H54 (cell line): ENCODE measurements around the gene C1QL2.

Experiments
- DNase-seq: peaks from one replicate; pipeline ENCODE4 v3.0.0; 2011; ENCODE audit warnings: low spot score, mixed read lengths; ENCODE audit not compliant: insufficient read length
- FAIRE-seq: peaks from 3 replicates; lab custom pipeline; 2011; peaks lifted over from hg19 to GRCh38; lab: Jason Lieb, UNC
- POLR2A ChIP-seq: IDR thresholded peaks from 2 replicates; pipeline ENCODE4 v1.6.1; 2011; ENCODE audit warnings: low read depth, mild to moderate bottlenecking, low read length

Gene C1QL2

DNA sequence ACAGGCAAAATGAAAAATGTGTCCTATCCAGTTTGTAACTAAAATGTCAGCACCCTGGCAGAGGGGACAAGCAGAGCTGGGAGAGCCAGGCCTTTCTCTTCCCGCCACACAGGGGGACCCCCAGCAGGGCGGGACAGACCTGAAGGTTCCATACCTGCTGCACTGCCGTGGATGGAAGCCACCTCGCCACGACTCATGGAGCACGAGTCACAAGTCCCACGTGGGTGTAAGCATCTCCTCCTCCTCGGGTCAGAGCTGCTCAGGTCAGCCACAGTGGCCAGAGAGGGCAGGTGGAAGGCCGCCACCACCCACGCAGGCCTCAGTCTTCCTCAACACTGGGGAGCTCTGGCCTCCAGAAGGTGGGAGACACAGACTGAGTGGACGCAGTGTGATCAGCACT lies 21.0 kb downstream of the C1QL2 start:
- no peak for DNase-seq
- no peak for FAIRE-seq
- no peak for TF ChIP-seq POLR2A

DNA sequence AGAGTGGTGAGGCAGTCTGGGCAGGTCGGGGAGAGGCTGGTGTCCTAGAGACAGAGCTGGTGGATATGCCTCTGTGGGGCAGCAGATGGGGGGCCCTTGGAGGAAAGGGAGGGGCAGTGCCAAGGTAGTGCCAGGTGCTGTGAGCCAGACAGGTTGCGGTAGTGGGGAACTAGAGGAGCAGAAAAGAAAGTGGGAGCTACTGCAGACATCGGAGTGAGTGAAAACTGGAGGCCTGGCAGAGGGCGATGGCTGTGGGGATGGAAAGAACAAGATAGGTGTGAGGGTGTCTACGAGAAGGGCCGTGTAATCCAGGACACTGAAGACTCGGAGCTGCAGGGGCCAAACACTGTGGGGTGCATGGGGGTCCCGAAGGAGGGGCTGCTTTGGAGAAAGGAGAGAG lies 21.7 kb downstream of the C1QL2 start:
- no peak for DNase-seq
- TF ChIP-seq POLR2A, result no peak
- no peak for FAIRE-seq

DNA sequence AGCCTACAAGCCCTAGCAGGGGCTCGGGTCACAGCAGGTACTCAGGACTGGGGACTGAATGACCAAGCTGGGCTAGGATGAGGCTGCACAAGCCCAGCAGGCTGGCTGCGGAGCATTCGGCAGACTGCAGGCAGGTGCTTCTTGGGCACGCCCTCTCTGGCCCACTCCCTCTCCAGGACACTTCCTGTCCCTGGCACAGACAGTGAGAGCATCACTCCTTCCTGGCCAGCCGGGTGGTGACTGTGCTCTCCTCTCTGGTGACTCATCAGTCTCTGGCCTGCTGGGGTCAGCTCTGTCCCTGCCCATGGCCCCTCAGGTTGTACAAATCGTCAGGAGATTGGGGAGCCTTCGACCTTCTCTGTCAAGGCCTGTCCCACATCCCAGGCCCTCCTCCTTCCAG lies 22.5 kb downstream of the C1QL2 start:
- TF ChIP-seq POLR2A, result no peak
- FAIRE-seq (no peak), DNase-seq (peak; percentile 63)

DNA sequence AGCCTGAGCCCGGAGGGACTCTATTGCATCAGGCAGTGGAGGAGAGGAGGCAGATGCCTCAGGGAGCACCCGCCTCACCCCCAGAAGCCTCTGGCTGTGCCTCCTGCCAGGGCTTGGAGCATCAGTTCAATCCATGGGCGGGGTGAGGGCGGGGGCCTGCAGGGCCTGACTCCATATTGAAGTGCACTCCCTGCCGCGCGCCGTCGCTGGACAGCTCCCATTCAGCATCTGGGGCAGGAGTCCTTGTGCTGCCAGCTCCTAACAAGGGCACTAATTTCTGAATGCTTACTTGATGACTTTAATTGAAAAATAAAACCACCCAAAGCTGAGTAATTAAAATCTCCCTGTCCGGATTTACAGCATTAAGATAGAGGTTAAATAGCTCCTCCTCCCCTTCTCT lies 23.8 kb downstream of the C1QL2 start:
- DNase-seq, result no peak
- no peak for TF ChIP-seq POLR2A
- FAIRE-seq, result no peak

DNA sequence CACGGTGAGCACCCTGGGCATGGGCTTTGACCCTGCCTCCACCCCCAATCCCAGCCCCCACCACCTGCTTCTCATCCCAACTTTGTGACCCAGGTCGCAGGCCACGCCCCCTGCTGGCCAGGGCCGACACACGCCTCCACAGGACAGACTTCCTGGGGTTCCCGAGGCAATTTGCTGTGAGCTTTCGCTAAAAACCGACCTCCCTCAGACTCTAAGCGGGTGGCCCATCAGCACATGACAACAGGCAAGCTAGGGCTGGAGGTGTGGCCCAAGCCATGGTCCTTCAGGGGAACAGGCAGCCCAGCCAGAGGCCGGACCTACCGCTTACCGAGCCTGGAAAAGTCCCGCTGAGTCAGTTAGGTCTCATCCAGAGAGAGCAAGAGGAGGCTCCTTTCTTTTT lies 31.9 kb downstream of the C1QL2 start:
- no peak for TF ChIP-seq POLR2A
- DNase-seq (peak; percentile 40), FAIRE-seq (no peak)

DNA sequence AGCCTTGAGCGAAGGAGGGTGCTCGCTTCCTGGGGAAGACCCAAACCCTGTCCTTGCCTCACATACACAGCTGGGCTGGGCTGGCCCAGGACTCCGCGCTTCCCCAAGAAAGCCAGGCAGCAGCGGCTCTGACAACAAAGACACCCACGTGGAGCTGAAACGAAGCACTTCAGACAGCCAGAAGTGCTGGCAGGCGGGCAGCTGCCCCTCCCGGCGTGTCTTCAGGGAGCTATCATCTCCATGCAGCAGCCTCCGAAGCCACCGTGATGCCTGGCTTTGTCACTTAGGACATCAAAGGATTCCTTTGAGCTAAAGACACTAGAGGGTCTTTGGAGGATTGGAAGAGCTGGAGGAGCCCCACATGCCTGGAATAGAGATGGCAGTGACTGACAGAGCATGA lies 35.2 kb downstream of the C1QL2 start:
- TF ChIP-seq POLR2A, result no peak
- DNase-seq (no peak), FAIRE-seq (no peak)

DNA sequence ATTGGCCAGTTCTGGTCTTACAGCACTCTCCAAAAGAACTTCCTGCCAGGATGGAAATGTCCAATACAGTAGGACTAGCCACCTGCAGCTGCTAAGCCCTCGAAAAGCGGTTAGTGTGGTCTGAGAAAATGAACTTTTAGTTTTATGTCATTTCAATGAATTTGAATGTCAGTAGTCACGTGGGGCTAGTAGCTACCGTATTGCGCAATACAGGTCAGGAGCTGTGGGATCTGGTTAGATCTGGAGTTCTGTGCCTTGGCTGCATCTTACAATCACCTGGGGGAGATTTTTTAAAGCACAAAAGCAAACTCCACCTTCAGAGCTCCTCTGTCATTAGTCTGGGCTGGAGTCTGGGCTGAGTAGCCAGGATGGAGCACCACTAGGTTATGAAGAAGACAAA lies 35.9 kb downstream of the C1QL2 start:
- FAIRE-seq (no peak), DNase-seq (no peak)
- no peak for TF ChIP-seq POLR2A

DNA sequence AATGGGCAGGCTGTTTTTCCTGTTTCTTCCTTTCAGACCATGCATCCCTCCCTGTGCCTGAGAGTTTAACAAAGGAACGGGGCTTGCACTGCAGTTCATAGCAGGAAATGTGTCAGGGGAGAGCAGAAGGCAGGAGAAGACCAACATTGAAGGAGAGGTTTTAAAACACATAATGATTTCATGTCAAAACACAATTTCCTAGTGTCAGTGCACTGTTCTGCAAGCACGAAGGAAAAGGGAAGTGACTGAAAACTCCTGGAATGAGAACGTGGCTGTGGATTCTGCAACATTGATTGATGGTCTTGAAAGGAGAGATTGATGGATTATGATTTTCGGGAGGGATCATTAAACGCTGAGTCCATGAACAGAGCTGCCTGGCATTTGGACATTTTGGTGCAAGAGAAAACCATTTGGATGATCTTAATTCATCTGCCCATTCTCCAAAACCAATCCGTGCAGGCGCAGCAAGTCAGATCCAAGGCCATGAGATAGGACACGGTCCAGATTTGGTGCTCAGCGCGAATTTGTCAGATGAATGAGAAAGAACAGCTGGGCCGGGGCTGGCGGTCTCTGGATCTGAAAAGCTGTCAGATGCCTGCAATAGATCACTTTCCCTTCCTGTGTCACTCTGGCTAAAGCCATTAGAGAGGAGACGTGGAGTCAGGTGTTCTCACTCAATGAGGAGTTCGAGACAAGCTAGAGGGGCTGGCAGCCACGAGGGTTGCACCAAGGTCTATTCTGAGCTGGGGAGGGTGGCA lies 38.4 kb downstream of the C1QL2 start:
- FAIRE-seq (no peak), DNase-seq (no peak)
- TF ChIP-seq POLR2A, result no peak

DNA sequence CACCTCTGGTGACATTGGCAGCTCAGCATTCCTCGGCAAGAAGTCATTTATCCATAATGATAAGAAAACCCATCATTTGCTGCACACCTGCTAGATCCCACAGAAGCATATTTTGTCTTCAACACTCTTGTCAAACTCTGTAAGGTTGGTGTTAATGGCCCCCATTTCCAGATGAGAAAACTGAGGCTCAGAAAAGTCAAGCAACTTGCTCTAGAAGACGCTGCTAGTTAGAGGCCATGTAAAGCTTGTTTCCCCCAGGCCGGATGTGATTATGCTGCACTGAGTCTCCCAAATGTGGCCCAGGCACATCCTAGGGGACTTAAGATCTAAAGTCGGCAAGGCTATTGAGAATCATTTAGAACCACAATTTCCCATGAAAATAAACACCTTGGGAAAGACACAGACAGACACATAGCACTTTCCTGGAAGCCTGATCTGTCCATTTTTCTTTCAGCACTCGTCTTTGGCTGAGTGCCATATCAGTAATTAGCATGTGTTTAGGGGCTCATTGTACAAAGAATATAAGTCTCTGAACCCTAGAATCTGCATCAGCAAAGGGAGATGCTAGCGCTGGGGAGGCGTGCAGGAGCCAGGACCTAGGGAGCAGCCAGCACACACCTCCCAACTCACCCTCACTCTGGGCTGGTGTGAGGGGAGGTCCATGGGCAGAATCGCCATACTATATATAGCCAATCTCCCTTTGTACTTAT lies 39.3 kb downstream of the C1QL2 start:
- no peak for FAIRE-seq
- no peak for DNase-seq
- TF ChIP-seq POLR2A, result no peak

DNA sequence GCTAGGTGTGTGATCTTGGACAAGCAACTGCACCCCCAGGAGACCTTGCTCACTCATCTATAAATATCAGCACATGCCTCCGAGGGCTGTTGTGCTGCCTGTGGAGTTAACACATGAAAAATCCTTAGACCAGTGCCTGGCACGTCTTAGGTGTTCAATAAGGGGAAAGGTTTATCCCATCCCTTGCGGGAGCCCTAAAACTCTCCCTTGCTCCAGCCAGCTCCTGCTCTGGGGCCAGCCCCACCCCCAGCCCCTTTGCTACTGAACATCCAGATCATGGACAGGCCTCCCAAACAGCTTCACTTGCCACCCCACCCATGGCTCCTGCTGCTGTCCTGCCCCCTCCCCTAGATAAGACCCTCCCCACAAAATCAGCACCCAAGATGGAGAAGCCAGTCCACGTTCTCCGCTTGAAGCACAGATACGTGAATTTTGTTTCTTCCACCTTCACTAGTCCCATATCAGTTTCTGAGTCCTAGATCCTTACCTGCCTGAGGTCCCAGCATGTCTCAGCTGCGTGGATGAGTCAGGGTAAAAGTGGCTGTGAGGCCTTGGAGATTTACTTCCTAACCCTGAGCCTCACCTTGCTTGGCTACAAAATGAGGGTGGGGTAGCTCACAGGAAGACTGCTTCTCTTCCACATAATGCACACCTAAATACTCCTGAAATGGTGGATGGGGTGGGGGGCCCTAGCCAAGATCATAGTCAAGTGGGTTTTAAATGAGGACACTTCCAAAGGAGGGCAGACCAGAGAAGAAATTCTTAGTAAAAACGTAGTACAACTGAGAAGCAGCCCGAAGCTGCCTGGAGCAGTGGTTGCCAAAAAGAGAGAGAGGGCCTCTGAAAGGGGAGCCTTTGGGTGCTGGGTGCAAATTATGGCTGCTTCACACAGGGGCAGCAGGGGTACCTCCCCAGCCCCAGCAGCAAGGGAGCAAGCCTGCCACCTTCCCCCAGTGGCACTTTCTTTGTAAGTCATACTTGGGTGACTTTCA lies 40.4 kb downstream of the C1QL2 start:
- no peak for DNase-seq
- no peak for FAIRE-seq

DNA sequence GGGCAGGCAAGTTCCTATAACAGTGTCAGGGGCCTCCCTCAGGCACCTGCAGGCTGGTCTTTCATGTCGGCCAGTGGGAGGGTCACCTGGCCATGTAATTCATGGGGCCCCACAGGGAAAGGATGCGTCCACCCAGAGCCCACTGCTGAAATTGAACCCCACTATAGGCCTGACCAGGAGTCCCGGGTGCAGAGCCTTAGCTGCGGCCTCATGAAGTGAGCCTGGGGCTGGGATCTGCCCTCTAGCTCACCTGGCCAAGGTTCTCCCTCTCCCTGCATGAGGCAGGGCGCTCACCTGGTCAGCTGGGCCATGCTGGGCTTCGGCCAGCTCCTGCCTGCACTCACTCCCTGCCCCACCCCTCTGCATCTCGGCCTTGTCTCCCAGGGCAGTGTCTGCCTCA lies 41.1 kb downstream of the C1QL2 start:
- no peak for TF ChIP-seq POLR2A
- FAIRE-seq, result no peak
- DNase-seq, result no peak

More for the DNA sequence above, 40.4 kb downstream of the C1QL2 start:
- TF ChIP-seq POLR2A, result no peak

DNA sequence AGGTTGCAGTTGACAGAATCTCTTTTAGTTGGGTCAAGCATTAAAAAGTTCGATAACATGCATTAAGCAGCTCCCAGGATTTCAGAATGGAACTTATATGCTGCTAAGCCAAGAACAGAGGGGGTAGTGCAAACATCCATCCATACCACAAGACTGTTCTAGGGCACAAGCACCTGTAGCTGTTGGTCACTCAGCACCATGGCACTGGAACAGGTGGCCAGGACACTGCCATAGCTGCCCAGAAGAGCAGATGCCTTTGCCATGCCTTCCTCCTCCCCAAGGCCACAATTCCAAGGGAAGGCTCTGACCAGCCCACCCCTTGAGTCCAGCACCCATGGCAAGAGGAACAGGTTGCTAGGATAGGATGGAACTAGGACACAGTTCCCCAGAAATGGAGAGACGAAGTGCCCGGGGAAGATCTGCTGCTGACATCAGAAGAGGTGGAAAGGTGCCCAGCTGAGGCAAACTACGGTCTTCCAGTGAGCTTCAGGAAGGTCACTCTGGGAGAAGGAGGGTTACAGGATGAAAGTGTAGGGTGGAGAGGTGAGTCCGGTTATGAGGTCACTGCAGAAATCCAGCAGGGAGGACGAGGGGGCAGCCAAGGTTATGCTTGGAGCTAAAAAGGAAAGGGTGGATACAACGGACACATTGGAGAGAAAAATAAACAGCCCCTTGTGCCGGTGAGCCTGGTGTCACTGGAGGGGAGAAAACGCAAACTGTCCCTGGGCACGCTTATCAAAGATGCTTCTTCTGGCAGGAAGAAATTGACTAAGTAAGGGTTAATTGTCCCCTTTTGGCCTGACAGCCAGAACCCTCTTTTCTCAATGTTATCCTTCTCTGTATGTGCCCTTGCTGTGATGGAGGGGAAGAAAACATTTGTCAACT lies 41.9 kb downstream of the C1QL2 start:
- no peak for DNase-seq

DNA sequence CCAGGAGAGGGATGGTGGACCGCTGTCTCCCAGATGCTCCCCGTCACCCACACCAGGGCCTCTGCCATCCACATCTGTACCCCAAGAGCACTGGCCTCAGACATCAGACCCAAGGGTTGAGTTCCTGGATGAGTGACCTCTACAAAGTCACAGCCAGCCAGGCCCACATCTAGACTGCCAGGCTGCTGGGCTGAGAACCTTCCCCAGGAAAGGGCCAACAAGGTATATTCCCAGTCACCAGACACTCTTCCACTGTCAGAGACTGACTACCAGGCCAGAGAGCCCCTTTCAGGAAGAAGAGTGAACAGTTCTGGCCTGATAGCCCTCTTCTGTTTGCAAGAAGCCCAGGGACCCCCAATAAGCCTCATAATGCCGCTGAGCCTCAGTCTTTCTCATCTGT lies 44.3 kb downstream of the C1QL2 start:
- TF ChIP-seq POLR2A, result no peak
- FAIRE-seq (no peak), DNase-seq (no peak)

More for the DNA sequence above, 41.9 kb downstream of the C1QL2 start:
- no peak for TF ChIP-seq POLR2A
- FAIRE-seq, result no peak
